OCI-LY7 (cell line): ENCODE data around the gene ACSS2.

Experiments
- EZH2phosphoT487 ChIP-seq: fragments of 200-600 bp; sonication (generic); IDR thresholded peaks from 2 replicates; pipeline ENCODE4 v1.6.1; 2018; ENCODE audit warnings: low read depth, borderline replicate concordance, mild to moderate bottlenecking, mixed run types, antibody characterized with exemption, low read length, moderate library complexity, mixed read lengths
- TF ChIP-seq, protein P1 (sequence below): fragments of 200-600 bp; sonication (generic); conservative IDR thresholded peaks from 2 replicates; pipeline ENCODE4 v1.5.1; 2014; ENCODE audit warnings: mild to moderate bottlenecking, antibody characterized with exemption, low read length, moderate library complexity, mixed read lengths

DNA sequence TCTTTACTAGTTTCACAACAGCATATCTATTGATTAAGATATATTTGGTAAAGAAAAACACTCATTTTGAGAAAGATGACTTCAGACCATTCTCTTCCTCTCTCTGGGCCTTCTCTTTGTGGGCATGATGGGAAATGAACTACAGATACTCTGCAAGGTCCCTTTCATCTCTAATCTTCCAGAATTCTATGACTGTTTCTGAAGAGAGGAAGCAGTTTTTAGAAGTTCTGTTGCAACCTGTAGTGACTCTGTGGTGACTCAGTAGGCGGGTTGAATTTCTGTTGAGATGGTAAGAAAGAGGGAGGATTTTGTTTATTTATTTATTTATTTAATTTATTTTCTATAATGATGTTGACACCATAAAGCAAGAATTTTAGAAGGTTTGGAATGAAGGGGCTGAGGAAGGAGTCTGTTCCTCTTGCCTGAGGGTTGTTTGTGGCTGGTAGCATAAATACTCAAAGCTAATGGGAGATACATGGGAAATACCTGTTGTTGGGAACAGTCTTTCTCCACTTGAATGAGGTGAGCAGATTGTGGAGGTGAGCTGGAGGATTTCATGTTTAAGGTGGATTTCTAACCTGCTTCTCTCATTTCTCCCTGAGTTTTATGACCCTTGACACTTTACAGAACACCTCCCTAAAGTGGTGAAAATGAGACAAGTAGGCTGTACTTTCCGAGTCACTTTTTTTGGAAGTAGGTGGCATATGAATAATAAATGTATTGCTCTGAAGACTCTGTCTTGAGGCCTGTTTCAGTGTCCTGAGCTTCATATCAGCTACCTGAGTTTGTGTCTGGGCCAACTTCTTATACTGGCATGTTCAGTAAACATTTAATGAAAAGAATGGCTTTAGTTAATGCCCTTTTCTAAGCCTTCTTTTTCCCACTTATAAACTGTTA lies 15.0 kb downstream of the ACSS2 start:
- TF ChIP-seq, protein P1, sequence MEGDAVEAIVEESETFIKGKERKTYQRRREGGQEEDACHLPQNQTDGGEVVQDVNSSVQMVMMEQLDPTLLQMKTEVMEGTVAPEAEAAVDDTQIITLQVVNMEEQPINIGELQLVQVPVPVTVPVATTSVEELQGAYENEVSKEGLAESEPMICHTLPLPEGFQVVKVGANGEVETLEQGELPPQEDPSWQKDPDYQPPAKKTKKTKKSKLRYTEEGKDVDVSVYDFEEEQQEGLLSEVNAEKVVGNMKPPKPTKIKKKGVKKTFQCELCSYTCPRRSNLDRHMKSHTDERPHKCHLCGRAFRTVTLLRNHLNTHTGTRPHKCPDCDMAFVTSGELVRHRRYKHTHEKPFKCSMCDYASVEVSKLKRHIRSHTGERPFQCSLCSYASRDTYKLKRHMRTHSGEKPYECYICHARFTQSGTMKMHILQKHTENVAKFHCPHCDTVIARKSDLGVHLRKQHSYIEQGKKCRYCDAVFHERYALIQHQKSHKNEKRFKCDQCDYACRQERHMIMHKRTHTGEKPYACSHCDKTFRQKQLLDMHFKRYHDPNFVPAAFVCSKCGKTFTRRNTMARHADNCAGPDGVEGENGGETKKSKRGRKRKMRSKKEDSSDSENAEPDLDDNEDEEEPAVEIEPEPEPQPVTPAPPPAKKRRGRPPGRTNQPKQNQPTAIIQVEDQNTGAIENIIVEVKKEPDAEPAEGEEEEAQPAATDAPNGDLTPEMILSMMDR, result no peak
- TF ChIP-seq EZH2phosphoT487, result no peak
